GM21737 (cell line): ENCODE data around the gene TPCN2.

Source experiments
- ATAC-seq: cut with Tn5 transposase; IDR thresholded peaks from one replicate; pipeline ENCODE4 v1.9.1; 2021; ENCODE audit warnings: mild to moderate bottlenecking, moderate library complexity; ENCODE audit not compliant: unreplicated experiment

Gene TPCN2

DNA sequence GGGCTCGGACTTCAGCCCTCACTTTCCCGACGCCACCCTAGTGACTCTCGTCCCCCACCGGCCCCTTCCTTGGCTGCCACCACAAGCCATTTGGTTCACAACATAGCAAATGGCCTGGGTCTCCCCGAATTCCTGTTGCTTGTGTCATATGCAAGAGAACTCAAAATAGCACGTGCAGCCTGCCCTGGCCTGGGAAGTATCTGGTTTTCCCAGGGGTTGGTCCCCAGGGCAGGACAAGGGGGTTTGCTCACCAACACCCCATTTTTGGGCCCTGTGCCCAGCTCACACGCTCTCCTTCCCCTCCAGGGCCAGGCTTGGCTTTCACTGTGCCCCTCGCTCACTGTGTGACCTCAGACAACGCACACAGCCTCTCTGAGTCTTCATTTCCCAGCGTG, 12.8 kb upstream of the TPCN2 start:
- no peak for ATAC-seq

DNA sequence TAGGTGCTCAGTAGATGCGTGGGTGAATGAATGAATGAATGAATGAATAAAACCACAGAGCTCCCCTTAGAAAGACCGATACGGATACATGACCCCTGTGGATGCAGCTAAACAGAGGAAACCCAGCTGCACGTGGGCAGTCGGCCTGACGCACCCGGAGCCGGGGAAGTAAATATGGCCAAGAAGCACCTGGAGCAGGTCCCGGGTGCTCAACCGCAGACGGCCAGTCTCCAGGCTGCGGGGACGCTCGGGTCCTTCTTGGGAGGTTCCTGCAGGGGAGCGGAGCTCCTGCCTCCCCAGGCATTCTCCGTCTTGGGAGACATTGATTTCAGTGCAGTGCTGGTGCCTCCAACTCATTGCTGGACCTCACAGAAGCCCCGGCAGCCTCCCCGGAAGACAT, 11.7 kb upstream of the TPCN2 start:
- ATAC-seq, result no peak

DNA sequence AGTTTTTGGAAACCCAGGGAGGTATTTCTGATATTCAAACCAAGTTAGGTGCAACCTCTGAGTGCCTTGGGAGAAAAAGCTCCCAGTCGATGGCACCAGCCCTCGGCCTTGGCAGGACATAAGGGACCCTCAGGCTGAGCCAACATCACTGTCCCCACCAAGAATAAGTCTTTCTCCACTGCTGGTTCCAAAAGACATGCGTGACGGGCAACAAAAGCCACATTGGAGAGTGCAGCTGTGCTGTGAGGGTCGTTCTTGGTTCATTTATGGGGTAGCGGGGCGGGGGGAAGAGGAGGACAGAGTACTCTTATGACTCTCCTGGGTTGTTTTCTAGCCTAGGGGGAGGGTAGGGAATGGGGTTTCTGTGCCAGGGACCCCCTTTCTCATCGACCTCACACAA, 11.2 kb upstream of the TPCN2 start:
- no peak for ATAC-seq

DNA sequence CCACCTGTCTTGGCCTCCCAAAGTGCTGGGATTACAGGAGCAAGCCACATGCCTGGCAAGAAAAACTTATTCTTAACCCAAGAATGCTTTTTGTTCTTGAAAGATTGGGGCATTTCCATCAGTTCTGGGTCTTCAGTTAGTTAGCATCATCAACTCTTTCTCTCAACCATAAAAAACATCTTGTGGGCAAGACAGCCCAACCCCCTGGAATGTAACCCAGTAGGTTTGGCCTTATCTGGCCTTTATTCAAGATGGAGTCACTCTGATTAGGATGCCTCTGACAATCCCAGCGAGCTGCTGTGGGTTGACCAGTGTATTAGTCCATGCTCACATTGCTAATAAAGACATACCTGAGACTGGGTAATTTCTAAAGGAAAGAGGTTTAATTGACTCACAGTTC, 9.2 kb upstream of the TPCN2 start:
- no peak for ATAC-seq

DNA sequence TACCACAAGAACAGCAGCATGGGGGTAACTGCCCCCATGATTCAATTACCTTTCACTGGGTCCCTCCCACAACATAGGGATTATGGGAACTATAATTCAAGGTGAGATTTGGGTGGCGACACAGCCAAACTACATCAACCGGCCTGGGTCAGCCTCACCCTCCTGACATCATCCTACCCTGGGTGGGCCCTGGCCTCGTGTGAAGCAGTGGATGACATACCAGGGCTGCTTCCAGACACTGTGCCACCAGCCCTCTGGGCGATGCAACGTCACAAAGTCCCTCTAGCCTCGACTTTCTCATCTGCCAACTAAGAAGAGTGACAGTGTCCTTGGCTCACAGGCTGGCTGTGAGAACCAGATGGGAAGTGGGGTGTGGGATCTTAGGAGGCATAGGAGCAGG, 8.7 kb upstream of the TPCN2 start:
- no peak for ATAC-seq

DNA sequence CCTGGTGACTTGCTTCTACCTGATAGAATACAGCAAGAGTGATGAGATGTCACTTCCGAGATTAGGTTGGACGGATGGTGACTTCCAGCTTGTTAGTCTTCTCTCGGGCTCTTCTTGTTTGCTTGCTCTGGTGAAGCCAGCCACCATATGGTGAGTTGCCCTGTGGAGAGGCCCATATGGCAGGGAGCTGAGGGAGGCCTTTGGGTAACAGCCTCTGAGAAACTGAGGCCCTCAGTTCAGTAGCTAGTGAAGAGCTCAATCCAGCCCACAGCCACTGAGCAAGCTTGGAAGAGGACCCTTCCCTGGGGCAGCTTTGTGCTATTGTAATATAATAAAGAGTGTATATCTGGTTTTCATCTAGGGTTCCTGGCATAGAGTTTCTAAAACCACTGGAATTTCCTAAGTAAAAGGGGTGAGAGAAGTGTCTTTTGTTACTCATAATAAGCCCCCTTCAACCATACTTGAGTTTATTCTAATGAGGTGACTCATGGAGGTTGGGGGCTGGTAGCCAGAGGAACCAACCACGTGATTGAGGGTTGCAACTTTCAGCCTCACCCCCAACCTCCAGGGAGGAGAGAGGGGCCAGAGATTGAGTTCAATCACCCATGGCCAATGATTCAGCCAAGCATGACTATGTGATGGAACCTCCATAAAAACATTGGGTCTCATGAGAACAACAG, 8.0 kb upstream of the TPCN2 start:
- no peak for ATAC-seq

DNA sequence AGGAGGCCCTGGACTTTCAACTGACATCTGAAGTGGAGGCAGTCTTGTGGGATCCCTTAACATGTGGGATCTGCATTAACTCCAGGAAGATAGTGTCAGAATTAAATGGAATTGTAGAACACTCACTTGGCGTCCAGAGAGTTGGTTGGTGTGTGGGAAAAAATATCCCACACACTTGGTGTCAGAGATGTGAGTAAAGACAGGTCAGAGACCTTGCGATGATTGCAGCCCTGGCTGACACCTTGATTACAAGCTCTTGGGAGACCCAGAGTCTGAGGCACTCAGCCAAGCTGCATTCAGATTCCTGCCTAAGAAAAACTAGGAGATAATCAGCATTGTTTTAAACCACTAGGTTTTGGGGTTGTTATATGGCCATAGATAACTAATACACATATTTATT, 7.2 kb upstream of the TPCN2 start:
- no peak for ATAC-seq

DNA sequence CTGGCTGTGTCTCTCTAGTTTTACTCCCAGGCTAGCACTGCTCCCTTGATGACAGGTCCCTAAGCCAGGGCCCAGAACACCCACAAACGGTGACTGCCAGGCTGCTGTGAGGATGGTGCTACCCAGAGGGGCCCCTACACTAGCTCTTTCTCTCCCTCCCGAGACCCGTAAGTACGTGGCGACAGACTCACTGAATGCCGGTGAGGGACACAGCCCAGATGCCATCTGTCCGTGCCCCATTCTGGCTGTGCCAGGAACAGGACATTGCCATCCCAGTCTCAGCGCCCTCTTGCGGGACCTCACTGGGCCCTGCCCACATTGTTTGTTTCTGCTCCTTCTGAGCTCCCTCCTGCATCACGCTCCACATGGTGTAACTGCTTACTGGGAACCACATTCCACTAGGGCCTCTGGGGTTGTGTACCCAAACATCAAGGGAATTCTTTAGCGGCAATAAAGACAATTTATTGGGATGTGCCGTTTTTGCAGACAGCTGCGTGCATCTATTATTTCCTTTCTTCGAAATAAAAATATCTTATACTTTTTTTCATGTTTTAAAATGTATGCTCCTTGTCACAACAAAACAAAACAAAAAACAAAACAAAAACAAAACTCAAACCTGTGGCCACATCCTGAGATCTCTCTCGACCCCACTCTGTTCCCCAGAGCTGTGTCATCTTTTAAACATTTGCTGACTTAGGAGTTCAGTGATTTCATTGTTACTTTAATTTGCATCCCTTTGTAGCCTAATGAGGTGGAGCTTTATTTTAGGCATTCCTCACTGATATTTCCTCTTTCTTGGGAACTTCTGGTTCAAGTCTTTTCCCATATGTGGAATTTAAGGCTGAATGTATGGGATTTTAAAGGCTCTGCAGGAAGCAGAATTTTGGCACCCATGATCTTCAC, 4.4 kb upstream of the TPCN2 start:
- no peak for ATAC-seq

DNA sequence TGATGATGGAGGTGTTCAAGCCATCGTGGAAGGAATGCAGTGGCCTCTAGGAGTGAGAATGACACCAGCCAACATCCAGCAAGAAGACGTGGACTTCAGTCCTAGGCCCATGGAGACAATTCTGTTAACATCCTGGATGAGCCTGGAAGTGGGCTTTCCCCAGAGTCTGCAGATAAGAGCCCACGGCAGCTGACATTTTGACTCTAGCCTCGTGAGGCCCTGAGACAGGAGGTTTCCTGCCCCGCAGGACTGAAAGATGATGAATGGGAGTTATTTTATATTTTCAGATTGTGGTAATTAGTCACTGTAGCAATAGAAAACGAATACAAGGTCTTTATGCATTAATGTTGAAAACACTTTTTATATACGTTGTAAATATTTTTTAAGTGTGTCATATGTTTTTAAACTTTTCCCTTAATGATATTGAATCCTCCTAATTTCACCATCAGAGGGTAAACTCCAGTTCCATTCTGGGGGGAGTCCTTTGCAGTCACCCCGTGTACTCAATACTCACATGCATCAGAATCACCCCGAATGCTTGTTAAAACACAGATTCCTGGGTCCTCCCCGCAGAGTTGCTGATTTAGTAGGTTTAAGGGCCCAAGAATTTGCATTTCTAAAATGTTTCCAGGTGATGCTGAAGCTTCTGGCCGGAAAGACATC, 570 bp upstream of the TPCN2 start:
- no peak for ATAC-seq

DNA sequence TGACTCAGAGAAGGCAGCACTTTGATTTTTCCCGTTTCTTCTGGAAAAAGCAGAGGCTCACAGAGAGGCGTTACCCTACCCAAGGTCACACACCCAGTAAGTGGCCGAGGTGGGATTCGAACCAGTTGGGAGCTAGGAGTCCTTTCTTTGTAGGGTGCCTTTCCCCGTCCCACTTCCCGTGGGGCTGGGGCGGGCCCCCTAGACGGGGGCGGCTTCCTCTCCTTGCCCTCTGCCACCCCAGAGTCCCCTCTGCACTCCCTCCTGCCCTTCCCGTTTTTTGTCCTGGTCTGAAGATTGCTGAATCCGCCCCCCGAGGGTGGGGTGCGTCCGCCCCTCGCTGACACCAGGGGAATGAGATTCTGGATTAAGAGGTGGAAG, 747 bp downstream of the TPCN2 start:
- no peak for ATAC-seq

DNA sequence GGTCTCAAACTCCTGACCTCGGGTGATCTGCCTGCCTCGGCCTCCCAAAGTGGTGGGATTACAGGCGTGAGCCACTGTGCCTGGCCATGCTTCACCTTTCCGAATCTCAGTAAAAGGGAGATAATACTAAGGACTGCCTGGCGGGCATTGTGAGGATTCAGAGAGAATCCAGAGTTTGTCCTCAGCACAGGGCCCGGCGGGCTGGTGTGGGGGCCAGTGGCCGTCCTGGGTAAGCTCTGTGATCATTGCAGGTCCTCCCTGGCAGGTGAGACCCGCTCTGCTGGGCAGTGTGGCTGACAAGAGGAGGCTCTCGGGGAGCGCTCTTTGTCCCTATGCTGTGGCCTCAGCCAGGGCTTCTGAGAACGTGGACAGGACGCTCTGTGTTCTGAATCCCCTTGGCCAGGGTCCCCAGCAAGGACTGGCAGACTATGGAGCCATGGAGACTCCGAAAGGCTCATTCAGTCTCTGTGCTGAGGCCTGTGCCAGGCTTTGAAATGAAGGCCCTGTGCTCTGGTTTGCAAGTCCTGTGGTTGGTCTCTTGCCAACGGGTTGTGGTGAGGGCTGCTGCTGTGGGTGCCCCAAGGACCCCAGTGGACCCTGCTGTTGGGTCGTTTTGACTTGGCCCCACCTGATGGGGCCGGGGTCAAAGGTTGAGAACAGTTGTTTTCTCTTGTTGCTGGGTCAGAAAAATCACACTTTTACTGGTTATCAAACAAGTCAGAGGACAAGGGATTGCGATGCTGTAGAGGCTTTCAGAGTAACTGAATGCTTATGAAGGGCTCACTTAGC, 2.1 kb downstream of the TPCN2 start:
- no peak for ATAC-seq

DNA sequence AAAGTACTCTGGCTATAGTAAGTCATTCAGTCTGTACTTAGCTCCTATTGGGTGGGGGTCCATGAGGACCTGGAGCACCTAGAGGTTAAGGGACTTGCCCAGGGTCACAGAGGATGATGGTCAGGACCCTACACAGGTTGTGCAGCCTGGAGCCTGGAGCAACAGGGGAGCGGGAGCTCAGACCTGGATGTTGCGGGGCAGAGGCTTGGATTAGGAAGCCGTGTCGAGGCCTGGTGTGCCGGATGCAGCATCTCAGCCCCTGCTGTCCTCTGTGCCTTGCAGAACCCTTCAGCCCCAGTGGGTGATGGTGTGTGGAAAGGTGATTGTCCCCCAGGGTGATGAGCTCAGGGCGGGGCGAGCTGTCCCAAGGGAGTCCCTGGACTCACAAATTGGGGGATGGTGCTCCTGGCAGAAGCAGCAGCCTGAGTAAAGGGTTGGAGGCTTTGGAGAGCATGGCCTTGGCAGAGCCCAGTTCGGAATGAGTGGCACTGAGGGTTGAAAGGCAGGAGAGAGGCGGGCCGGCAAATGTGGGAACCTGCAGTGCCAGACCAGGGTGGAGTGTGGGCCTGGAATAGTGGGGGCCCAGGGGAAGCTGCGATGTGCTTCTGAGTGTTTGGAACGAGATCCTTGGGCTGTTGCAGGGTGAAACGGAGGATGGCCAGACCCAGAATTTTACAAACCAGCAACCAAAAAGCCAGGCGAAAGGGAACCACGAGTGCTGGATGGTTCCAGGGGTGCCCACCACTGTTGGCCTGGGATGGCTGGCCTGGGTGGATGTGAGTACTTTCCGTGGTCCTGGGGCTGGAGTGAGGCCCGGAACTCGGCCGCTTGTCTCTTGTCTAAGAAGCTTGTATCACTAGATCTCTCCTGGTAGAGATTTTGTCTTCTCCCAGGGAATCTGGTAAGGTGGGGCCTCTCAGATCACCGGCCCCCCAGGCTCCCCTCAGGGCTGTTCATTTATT, 2.9 kb downstream of the TPCN2 start:
- ATAC-seq, result no peak

DNA sequence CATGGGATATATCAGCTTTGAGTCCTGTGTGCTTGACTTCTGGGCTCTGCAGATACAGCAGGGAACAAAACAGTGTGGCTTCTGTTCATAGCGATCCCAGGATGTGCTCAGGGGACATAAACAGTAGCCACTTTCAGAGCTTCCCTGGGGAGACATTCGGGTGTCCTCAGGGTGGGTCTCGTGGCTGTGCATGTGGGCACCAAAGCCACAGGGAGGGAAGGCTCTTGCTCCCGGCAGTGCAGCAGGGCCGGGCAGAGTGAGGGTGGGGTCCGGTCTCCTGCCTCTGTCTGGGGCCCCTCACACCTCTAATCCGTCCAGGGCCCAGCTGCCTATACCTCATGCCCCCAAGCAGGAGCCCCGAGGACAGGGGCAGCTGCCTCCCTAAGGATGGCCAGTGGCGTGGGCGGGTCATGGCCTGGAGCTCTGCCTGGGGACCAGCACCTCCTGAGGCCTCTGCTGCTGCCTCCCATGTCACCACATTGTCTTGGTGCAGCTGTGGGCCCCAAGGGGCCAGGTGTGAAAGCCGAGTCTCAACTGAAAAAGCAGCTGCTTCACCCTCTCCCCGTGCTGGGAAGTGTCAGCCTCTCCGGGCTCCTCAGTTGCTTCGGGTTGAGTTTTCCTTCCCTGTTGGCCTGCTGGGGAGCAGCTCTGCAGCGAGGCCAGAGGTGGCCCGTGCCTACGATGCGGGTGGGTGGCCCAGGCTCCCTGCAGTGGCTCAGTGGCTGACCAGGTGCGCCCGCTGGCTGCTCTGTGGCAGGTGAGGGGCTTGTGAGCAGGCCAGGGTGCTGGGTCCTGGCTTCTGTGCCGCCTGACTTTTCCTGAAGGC, 3.8 kb downstream of the TPCN2 start:
- ATAC-seq, result no peak

DNA sequence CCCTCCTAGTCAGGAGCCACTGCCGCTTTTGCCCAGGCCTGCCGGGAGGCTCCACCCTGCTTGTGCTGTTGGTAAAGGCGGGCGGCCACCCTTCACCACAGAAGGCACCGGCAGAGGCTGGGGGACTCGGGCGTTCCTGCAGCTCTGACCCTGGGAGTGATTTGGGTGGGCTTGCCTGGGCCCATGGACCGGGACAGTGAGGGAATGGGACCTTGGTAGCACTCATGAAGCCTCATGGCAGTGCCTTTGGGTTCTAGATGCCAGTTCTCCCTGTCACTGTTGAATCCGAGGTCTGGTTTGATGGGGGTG, 4.4 kb downstream of the TPCN2 start:
- ATAC-seq, result no peak

DNA sequence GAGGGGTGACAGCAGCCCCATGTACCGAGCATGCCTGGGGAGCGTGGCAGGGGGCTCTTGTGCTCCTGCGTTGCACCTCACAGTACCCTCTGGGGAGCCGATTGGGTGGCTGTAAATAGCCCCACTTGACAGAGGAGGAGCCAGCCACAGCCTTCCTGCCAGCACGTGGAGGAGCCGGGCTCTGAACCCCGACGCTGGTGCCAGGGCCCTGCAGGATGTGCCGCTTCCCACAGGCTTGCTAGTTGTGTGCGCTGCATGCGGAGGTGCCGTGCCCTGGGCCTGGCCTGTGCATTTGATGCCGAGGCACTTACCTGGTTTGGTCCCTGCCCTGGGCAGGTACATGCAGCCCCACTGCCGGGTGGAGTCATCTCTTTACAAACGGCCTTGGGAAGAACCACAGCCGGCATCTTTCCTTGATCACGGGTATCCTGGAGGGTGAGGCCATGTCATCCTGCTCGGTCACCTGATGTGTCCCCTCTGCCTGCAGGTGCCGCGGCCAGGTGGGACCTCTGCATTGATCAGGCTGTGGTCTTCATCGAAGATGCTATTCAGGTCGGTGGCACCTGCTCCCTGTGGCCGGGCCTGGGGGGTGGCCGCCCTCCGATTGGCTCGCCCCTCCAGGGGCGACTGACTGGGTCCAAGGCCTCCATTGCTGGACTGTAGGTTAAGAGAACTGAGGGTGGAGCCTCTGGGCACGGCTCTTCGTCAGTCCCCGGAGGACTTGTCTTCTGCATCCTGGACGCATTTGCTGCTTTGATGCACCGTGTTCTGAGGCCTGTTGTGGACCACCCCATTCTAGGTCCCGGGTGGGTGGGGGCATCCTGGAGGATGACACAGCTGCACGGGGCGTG, 5.0 kb downstream of the TPCN2 start:
- no peak for ATAC-seq

DNA sequence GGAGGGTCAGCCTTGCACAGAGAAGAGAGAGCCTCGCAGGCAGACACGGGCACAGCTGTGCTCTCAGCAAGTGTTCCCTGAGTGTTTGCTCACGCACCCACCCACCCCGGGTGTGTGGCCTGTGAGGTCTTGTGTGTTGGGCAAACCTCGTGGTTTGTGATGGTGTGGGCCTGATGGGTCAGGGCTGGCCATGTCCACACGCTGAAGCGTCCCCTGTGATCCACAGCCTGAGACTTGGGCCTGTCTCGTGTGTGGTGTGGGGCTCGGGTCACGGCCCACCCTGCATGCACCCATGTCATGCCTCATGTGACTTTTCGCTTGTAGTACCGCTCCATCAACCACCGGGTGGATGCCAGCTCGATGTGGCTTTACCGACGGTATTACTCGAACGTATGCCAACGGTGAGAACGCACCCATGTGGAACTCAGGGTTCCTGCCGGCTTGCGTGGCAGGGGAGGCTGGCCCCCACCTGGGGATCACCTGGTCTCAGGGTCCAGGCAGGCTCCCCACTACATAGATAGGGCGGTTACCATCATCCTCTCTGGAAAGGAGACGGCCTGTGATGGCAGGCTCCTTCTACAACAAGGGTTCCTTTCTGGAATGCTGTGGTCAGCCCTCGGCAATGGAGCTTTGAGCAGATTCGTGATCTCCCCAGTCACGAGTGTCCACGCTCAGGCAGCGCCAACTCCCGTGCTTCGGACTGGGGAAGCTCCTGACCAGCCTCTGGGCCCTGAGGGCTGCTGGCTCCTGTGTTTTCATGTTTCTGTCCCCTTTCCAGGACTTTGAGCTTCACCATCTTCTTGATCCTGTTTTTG, 5.9 kb downstream of the TPCN2 start:
- no peak for ATAC-seq

DNA sequence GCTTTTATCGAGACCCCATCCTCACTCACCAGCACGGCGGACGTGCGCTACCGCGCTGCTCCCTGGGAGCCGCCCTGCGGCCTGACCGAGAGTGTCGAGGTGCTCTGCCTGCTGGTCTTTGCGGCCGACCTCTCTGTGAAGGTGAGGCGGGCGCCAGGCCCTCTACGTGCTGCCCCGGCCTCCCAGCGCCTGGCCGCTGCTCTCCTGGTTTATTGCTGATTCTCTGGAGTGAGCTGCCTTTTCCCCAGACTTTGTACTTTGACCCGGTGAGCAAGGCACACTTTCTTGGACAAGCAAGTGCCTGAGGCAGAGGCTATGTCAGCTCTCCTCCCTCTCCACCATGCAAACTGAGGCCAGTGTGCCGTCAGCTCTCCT, 6.5 kb downstream of the TPCN2 start:
- no peak for ATAC-seq
